Measurements from ENCODE around the gene BTRC.
"Not testable (repeated sequence)": the region's sequence is repeated elsewhere in the genome, so short reads cannot be mapped to it uniquely, and the experiment has no call there.

BTRC gene

GRCh38 chr10:101353692-101354327, at the start of gene BTRC:
TSS of gene BTRC (plus strand) at chr10:101354165. CDS start at chr10:101354181, 16 bp downstream.
- DNase-seq (ENCODE audit: low read depth): peak; percentile 89

DNA sequence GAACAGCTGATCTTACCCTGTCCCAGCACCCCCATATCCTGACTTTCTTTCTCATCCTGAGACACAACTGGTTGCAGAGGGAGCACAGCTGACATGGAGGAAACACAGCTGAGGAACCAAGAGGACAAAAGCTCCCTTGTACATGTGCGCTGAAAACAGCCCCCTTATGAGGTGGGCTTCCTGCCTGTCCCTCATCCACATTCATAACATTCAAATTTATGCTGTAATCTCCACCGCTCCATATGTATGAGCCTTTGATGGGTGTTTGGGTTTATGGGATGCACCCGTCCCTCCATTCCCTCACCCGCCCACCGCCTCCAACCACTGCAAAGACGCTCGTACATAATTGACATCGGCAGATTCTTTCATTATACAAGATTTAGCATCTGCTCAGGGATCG, 49.6 kb upstream of the BTRC start:
- no peak for DNase-seq (ENCODE audit: low read depth)

DNA sequence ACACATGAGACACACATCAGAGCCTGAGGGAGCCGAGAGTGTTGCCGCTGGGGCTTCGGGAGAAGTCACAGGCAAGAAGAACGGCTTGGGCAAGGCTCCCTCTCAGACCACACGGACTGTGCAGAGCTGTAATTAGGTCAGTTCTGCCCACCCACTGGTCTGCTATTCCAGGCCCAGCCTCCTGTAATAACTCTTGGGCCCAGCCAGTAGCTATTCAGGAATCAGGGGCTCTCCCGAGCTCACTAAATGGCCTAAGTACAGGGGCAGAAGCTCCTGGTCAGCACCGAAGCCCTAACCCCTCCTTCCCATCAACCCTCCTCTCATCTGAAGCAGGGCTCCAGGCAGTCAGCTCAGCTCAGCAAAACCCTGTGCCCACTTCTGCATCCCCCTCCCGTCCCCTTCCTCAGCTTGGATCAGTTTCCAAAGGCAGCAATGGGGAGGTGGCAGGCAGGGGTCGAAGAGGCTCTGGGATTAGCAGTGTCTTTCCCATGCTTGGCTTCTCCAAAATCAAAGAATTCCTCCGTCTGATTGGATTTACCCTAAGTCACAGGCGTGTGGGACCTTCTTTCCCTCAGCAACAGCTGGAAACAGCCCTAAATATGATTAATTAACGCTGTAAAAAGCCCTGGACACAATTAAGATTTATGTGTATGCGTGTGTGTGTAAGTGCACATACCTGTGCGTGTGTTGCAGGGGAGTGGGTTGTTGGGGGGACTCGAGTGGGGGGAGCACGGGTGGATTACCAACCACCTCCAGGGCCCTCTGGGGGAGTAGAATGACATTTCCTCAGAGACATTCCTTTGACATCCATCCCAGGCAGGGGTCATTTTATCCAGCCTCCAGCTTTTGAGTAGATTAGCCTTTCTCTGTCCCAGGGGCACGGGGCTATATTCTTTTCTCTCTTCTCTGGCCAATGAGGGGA, 48.4 kb upstream of the BTRC start:
- no peak for DNase-seq (ENCODE audit: low read depth)

DNA sequence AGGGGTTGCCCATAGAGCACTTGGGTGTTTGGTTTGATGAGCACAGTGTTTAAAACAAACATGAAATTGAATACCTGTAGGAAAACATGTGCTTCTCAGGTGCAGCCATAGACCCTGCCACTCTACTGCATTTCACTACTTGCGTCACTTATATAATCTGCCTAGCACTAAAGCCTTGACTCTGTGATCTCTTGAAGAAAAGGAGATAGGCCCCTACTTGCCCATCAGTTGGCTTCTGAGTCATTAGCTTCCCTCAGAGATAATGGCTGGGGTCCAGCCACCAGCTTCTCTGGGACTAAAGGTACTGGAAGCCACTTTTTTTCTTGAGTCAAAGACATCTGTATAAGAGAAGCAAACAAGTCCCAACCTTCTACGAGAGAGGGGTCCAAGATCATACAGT, 45.9 kb upstream of the BTRC start:
- no peak for DNase-seq (ENCODE audit: low read depth)

- DNase-seq (ENCODE audit: low read depth): no peak
Observed at GRCh38 chr10:101310529-101311184, 43.3 kb upstream of the BTRC start.

- DNase-seq (ENCODE audit: low read depth): no peak
Observed at GRCh38 chr10:101311185-101312066, 42.5 kb upstream of the BTRC start.

DNA sequence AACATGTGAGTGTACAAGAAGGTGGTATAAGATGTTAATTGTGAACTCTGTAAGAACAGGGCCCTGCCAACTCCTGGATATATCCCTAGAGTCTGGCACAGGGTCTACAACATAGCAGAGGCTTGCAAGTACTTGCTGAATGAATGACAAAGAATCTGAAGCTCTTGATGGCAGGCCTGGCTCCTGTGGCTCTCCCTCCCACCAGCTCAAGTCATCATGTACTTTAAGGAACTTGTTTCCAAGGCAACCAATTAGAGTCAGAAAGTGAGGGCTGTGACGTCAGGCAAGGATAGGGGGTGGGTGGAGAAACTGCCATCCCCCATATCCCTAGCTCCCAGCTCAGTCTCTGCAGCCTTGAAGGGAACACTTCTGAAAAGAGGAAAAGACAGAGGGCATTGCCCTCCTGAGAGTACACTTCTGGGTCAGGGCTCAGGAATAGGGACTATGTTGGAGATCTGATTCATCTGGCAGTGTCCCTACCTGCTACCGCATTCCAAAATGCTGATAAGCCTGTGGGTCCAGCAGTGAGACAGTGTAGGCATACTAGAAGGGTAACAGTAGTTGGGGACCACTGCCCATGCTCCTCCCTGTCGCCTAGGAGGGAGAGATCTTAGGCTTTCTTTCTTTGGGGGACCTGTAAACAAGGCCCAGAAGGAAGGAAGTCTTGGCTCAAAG, 34.6 kb upstream of the BTRC start:
- DNase-seq (ENCODE audit: low read depth): no peak

- no peak for DNase-seq (ENCODE audit: low read depth)
Observed at GRCh38 chr10:101321073-101321472, 32.9 kb upstream of the BTRC start.

GRCh38 chr10:101322266-101323108, 31.5 kb upstream of the BTRC start:
- DNase-seq (ENCODE audit: low read depth): no peak

- DNase-seq (ENCODE audit: low read depth): no peak
Observed at GRCh38 chr10:101323495-101323894, 30.5 kb upstream of the BTRC start.

- DNase-seq (ENCODE audit: low read depth): not testable (repeated sequence)
Observed at GRCh38 chr10:101327454-101327853, 26.5 kb upstream of the BTRC start.

DNA sequence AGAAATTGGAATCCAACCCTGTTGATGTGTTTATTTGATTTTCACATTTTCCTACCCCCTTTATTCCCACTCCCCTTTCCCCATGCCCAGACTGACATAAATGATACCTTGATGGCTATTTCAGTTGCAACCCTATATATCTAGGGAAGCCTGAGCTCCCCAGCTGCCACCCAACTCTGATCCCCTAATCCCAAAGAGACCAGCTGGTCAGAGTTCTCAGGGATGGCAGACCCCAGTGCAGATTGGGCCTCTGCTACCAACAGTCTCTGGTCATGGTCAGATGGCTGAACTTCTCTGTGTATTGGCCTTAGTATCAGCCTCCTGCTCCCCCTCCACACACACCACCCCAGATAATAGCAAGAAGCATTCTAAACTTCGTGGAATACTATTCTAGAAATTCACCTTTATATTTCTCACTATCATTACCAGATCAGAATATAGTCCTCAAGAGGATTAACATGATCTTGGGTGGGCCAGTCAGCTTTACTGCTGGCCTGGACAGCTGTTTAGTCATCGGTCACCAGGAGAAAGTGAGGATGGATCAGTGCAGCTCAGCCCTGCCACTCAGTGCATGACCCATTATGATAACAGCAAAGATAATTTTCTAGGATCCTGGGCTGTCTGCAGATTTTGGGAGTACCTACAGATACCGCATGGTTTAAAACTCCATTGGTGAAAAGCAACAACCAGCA, 24.5 kb upstream of the BTRC start:
- DNase-seq (ENCODE audit: low read depth): no peak

DNA sequence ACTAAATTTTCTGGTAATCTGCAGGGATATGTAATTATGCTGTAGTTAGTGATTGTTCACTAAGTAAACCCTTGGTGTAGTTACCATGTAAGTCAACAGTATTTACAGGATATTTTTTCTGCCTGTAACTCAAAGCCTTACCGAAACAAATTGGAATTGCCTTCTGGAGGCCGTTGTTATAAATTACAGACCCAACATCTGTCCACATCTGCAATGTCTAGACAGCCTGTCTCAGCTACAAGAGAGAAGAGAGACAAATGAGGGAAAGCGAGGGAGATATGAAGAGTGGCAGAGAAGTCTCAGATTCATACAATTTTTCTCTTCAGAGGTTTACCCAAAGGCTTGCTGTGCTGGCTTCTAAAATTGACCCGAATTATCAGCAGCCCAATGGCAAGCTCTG, 23.7 kb upstream of the BTRC start:
- no peak for DNase-seq (ENCODE audit: low read depth)

- DNase-seq (ENCODE audit: low read depth): no peak
Observed at GRCh38 chr10:101330631-101331225, 23.2 kb upstream of the BTRC start.

DNA sequence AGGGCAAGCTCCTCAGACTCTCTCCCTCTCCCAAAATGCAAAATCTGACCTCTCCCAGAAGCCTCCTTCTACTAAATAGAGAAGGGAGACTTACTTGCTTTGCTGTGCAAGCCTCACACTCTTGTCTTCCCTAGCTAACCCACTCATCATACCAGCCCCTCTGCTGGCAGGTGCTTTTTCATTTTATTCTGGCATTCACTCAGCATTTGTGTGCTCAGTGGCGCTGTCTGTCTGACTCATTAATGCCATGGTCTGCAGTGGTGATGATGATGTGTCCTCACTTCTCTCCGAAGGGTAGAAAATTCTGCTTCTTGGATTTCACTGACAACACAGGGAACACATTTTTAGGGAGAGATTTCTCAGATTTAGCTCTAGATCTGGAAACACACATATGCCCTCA, 22.0 kb upstream of the BTRC start:
- no peak for DNase-seq (ENCODE audit: low read depth)

- not testable (repeated sequence) for DNase-seq (ENCODE audit: low read depth)
Observed at GRCh38 chr10:101334259-101334658, 19.7 kb upstream of the BTRC start.

- DNase-seq (ENCODE audit: low read depth): no peak
Observed at GRCh38 chr10:101336382-101336781, 17.6 kb upstream of the BTRC start.

DNA sequence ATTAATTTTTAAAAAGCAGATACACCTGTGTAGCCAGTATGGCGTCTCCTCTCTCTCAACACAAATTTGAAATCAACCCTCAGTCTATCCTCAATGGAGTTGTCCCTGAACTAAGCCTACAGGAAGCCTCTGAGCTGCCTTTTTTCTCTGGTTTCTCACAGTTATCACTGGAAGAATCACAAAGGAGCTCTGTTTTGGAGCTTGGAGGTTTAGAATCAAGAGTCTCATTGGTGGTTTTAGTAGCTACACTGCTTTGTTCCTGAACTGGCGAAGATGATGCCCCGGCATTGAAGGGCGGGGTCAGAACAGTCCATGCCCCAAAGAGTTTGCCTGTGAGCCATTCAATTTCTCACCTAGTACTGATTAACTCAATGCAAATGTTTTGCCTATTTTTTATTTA, 16.1 kb upstream of the BTRC start:
- DNase-seq (ENCODE audit: low read depth): no peak

DNA sequence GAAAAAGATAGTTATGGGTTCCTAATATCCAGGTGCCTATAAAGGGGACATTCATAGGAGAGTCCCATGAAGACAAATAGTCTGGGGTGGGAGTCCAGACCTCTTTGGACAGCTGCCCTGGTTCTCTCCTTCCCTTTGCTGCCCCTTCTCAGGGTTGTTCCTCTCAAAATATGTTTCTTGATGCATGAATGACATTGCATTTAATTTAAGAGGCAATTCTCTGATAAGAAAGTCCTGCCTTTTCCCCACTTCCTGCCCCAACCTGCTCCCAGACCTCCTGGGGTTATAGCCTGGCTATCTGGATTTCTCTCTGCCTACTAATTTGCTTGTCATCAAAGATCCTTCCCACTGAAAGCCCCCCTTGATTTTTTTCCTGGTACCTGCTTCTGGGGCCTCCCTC, 12.5 kb upstream of the BTRC start:
- DNase-seq (ENCODE audit: low read depth): no peak

All from stimulated activated CD8-positive, alpha-beta memory T cell treated with anti-CD3 and anti-CD28 coated beads, Interleukin-15, amount 100 ng/mL, for 1 hour (primary cell).